Measurements from ENCODE around the gene SNAP23.

SNAP23 gene

DNA sequence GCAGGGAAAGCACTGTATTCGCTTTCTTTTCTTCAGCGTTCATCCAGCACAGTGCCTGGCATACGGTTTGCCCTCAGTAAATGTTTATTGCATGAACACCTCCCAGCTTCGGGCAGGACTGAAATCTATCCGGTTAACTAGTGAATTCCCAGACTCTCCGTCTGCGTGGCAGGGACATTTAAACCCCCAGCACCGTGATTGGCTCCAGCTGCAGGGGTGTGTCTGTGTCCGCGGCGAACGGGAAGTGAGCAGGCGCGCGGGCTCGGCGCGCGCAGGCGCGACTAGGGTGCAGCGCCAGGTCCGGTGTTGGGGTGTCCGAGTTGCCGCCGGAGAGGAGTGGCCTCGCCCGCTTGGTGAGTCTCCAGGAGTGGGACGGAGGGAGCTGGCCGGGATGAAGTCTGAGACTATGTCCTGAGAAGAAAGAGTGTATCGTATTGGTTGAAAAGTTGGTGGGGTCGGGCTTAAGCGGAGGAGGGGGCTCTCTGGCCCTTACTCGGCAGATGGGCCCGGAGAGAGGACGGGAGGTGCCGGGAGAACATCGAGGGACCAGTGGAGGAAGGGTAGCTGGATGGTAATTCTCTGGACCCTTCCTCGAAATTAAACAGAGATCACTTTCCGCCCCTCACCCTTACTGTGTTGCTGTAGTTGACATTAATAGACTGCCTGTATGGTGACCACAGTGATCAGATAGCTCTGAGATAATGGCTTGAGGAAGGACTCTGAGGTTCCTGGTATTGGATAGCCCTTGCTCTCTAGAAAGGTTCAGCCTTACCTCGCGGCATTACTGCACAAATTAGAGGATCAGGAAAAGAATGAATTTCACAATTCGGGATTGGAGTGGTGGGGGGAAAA lies at the start of gene SNAP23:
Gene SNAP23, plus strand, starts transcription at position 274 of the 852 bp plus-strand sequence. CDS start 16,213 bp downstream, outside the sequence.
- peak; percentile 40 to 96 (median 90) for DNase-seq

DNA sequence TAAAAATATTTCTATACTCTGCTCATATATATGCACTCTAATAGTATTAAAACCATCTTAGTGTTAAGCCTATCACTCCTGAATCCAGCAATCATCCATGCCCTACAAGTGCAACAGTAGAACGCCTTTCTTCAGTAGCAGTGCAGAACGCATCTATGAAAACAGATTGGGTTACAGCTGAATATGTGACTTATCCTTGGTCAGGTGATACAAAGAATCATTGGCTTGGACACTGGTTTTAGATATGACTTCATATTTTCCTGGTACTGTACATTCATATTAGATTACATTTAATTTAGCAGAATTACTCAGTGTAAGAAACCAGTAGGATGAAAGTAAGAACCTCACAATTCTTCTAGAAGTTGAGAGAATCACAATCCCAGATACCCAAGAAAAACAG lies 47.8 kb upstream of the SNAP23 start:
- no peak for DNase-seq

DNA sequence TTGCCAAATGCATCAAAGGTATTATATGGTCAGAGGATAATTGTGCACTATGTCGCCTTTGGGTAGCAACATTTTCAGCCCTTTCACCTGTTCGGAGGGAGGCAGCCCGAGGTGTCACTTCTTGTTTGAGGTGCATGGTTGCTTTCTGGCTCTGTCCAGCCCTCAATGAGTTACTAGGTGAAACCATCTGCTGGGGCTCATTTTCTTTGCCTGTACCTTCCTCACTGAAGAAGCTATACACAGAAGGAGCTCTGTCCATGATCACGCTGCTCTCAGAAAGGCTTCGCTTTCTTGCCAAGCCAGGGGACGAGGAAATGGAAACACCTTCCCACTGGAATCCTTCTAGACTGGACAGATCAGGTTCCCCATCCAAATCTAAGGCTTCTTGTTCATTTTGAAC lies 47.2 kb upstream of the SNAP23 start:
- no peak for DNase-seq

DNA sequence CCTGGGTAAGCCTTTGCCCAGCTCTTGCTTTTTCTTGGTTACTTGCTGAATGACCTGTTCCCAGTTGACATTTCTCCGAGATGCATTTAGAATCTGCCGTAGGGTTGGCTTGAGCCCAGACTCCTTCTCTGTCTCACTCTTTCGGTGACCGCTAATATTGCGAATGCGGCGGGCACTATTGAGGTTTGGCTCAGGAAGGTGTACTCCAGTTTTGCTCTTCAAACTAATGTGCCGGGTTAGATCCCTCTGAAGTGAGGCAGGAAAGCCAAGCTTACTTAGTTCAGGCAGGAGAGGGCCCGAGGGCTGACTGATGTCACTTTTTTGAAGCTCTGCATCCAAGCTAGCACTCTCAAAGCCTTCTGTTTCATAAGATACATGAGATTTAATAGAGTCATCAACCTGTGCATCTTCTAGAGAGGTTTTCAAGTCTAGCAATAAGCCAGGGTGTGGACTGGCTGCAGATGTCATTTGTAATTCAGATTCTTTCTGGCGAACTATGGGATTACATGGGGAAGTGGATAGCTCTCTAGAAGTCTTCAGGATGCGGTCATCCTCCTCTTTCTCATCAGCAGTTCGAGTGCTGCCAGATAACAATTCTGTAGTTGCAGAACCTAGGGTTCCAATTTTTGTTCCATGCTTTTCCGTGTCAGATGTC lies 45.5 kb upstream of the SNAP23 start:
- no peak for DNase-seq

DNA sequence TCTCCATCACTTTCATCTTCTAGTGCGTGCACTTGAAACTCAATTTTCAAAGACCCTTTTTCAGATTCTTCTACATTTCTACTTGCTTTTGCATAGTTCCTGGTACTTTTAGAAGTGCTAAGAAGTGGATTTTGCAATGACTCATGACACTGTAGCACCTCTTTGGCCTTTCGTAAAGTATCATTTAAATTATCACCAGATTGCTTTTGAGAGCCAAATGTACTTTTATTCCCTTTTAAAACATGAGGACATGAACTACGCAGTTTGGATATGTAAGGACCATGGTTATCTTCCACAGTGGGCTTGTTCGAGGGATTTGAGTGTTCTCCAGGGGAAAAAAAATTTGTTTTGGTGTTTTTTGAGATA lies 45.0 kb upstream of the SNAP23 start:
- no peak for DNase-seq

DNA sequence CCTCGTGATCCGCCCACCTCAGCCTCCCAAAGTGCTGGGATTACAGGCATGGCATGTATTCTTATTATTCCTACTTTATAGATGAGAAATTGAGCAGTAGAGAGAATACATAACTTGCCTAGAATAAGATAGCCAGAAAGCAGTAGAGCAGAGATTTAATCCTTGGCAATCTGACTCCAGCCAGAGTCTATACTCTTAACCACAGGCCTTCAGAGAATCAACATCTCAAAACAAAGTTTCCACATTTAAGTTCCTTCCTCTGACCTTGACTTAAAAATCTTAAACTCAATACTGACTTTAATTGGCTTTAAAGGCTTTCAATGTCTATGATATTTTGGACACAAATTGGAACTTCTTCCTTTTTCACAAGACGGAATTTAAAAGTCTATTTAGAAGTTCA lies 41.6 kb upstream of the SNAP23 start:
- no peak for DNase-seq

DNA sequence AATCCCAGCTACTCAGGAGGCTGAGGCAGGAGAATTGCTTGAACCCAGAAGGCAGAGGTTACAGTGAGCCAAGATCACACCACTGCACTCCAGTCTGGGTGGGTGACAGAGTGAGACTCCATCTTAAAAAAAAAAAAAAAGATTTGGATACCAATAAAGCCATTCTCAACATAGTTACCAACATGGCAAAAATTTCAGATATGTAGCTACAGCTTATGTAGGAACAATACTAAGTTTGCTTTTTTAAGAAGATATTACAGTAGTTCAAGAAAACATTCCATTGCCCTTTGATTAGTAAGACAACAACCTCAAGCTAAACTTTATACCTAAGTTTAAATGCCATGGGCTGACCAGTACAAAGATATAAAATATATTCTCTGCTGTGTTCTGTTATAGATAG lies 38.9 kb upstream of the SNAP23 start:
- DNase-seq: no peak

DNA sequence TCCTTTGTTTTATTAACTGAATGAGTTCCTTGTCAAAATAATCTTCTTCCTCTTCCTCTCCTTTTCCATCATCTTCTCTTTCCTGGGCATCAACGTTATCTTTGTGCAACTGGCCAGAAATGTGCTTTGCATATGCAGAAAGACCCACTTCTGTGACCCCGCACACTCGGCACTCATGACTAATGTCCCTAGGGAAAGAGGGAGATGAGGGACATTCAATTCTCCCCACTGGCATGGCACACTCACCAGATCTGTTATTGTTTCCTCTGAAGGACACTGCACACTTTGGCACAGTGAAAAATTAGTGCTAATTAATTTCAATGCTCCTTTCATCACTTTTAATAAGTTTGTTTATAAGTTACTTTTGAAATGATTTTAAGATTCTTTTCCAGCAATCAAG lies 38.5 kb upstream of the SNAP23 start:
- DNase-seq: peak in 1 of 58 donors; percentile 1

DNA sequence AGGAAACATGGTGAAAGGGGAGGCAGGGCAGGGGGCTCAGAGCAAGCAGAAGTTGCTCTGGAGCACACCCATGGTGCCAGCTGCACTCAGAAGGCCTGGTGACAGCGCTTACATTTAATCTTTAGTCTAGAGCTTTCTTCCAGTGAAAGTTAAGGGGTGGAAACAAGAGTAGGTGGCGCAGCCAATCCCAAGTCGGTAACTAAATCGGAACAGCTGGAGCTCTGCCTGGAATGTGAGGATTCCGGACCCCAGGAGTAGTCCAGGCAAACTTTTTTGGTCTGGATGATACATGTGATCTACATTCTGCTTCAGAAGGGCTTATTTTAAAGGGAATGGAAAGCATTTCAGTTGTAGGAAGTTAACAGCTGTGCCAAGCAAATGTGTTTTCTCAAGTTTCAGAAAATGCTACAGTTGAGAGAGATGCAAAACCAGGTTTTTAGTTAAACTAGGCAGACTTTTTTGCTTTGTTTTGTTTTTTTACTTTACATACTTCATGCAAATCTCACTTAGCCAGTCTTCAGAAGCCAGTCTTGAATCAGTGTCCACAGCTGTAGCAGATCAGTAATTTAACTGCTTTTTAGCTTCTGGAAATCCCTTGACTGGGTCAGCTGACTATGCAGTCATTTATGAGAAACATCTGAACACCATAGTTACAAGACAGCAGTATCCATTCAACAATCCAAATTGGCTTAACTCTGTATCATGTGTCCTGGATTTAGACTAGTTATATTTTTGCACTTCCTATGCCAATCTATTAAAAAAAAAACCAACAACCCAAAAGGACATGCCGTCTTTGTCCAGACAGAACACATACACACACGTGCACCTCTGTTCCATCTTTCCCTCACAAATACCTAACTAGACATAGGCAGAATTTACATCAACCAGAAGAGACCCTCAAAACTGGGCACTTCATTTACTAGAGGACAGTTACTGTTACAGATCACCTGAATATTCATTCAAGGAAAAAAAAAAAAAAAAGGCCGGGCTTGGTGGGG lies 37.7 kb upstream of the SNAP23 start:
- DNase-seq: peak in 30 of 58 donors; percentile 2 to 73 (median 11)

DNA sequence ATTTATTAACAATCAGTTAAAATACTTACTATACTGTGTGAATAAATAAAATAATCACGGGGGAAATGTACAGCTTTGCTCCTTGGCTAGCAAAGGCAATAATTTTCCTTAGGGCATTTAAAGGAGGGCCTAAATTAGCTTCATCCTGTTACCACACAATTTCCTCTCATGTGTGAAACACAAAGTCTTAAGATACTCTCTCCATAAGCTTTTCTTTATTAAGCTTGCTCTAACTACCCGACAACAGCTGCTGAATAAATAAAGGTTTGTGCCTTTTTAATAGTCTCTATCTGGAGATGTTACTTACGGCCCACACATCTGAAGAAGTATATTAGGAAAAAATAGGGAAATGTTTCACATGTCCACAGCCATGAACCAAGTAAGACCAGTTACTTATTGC lies 34.2 kb upstream of the SNAP23 start:
- DNase-seq: no peak

DNA sequence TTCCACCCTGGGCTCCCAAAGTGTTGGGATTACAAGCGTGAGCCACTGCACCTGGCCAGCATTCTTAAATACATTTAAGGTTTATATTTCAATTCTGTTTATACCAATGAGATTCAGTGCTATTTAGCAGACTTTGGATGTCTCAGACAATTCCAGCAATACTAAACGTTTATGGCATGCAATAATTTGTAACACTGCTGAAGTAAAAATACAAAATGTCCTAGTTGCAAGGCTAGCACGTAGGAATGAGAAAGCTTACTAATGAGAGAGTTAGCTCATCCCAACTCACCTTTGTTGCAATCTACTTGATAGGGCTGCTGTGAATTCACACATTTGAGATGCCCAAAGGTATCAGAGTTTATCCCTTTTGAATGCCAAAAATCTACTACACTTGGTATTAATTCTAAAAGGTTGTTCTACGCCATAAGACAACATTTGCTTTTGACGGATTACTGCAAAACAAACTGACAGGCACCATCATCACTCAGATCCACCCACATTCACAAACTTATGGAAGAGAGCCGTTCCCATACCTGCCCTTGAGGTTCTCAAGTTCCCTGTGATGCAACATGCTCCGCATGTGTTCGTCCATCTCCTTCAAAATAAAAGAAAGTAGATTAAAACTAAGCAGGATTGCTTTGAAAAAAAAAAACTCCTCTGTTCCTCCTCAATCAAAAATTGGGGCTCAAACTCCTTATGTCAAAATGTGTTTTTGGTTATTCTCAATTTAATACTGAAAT lies 29.7 kb upstream of the SNAP23 start:
- no peak for DNase-seq

DNA sequence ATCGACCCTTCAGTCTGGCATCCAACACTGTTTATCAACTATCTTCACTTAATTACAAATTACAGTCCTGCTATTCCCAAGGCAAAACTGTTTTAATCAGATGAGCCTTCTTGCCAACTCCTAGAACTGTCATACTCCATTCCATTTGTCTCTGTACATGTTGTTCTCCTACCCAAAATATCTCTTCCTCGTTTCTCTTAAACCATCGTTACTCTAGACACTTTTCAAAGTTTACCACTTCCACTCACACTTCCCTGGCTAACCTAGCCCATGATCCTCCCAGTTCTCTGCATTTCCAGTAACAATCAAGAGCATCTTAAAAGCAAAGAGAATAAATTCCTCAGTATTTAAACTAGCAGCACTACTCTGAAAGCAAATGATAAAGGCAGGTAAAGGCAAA lies 24.4 kb upstream of the SNAP23 start:
- no peak for DNase-seq

DNA sequence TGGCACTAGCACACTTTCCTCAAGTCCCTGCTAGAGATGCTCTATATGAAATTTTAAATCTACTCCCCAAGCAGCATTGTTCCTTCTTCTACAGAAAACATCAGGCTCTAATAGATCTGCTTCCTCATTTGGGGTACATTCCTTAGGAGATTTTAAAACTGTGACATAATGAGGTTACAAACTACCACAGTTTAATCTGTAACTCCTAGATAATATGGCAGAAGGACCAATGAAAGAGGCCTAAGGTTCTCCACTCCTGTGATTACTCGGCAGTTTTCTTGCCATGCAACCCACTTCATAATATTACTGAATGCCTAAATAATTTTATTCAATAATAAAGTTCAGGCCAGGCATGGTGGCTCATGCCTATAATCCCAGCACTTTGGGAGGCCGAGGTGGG lies 20.6 kb upstream of the SNAP23 start:
- no peak for DNase-seq

DNA sequence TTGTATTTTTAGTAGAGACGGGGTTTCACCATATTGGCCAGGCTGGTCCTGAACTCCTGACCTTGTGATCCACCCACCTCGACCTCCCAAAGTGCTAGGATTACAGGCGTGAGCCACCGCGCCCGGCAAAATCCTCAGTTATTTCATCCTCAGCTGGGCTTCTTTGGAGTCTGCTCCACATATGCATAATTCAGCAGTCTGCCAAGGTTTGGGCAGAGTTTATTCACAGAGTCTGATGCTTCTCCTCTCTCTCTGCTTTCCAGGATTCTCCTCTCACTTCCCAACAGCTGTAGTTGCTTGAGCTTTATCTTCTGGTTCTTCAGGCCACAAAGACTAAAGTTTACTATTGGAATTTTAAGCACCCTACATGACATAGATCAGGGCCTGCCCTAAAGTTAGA lies 12.7 kb upstream of the SNAP23 start:
- no peak for DNase-seq

DNA sequence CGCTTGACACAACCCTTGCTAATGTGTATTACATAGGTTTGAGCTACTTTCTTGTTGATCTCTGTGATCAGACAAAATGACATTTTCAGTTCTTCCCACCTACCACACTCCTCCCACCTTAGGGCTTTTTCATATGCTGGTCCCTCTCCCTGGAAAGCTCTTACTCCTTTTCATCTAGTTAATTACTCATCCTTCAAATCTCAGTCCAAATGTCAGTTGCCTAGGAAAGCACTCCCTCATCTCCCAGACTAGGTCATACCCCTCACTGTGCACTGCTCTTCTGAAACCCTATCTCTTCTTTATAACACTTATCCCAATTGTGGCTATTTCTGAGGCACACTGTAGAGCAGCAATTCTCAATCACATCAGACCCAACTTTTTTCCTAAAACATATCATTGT lies 11.8 kb upstream of the SNAP23 start:
- DNase-seq: no peak

DNA sequence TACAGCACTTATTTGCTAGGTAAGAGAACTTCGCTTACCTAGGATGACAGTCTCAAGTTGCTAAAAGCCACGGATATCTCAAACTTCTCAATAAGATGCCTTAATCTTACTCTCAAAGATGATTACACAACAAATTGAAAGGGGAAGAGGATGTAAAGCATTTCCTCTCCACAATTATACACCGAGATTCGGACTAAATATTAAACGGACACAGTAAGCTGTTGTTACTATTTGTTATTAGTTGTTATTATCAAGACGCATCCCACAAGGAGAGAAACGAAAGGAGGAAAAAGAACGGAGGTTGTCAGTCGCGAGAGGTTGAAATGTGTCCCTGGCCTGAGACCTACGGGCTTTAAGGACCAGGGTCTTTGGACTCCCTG lies 5.2 kb upstream of the SNAP23 start:
- no peak for DNase-seq

DNA sequence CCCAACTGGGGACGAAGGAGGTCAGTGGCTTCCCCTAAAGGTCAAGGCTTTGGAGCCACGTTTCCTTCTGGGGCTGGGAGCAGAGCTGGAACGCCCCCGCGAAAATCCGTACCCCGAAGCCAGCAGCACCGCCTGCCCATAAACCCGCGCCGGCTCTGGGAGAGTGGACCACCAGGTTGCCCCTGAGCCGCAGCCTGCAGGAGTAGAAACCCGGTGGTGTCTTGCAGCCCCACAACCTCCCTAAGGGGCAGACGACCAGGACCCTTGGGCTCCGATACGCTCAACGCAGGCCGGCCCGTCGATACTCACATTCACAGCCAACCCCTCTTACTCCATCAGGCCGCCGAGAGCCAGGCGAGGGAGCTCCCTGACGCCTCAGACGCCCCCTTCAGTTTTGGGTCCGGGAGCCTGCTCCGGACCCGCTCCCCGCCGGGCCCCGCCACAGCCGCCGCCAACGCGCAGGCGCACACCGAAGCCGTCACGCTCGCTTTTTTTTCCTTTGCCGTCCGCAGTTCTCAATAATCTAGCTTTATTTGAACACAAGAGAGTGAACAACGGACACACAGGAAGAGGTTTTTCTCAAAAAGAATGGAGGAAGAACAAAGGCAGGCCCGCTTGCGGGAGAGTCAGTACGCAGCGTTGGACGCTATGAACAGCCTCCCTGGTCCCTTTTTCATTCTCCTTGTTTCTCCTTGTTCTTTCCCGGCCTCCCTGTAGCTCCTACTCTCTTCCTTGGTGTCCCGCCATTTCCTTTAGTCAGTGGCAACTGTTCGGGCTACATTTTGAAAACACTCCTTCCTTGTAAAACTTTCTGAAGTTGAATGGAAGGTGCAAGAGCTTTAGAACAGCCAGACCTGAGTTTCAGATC lies 4.5 kb upstream of the SNAP23 start, which contains the start of gene ZNF106:
Gene ZNF106, minus strand, starts transcription at position 471 of the 868 bp plus-strand sequence. CDS start 18,852 bp downstream, outside the sequence.
- peak in 57 of 58 donors; percentile 41 to 93 (median 83) for DNase-seq

DNA sequence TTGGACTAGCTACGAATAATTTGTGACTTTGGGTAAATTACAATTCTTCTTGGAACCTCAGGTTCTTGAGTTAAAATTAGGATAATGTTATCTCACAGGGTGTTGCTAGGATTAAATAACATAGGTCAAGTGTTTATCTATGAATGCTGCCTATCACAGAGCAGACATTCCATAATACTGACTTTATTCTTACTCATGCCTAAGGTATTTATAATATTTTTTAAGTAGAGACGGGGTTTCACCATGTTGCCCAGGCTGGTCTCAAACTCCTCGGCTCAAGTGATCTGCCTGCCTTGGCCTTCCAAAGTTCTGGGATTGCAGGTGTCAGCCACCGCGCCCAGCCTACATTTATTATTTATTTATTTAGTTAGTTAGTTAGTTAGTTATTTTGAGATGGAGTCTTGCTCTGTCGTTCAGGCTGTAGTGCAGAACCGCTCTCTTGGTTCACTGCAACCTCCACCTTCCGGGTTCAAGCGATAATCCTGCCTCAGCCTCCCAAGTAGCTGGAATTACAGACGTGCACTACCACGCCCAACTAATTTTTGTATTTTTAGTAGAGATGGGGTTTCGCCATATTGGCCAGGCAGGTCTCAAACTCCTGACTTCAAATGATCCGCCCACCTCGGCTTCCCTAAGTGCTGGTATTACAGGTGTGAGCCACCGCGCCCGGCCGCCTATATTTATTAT lies 3.8 kb upstream of the SNAP23 start:
- DNase-seq: no peak

DNA sequence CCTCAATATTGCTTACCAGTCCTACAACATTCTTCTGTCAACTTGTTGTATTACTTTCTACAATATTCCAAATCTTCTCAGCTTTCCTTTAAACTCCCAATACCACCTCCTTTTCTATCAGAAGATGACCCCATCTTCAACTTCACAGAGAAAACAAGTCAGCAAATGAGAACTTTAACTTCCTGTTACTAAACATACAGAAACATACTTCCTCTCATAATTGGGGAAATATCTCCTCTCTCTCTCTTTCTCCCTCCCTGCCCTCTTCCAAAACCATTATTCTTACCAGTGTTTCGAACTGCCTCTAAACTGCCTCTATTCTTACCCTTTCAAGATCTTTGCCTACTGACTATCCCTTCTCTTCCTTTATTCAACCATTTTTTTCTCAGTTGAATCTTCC lies 1.8 kb upstream of the SNAP23 start:
- no peak for DNase-seq
